HEK293T (cell line): ENCODE measurements around the gene SMAGP.

ENCODE experiments used
- FOXK2 ChIP-seq: fragments of 450-650 bp; IDR thresholded peaks from 2 replicates; pipeline ENCODE4 v1.6.1; 2016; ENCODE audit warnings: mild to moderate bottlenecking
- ZNF384 ChIP-seq: fragments of 450-650 bp; IDR thresholded peaks from 2 replicates; pipeline ENCODE4 v1.6.1; 2016

GRCh38 chr12:51242120-51242519, 28.1 kb downstream of the SMAGP start:
- TF ChIP-seq FOXK2 (no peak), ZNF384 (no peak)
